ENCODE data around the gene MED13L. TPM values are rescaled to one million over a fixed set of nuclear protein-coding genes. Genes with fewer than 3 reads are reported as not detected.

The MED13L gene
- total and polyA plus RNA-seq, 2 of the 4 experiments (the other 2 are of a cell fraction): 17.9 to 49.1 TPM

GRCh38 chr12:116104167-116104767 lies 173.2 kb downstream of the MED13L start:
- H2BK15ac ChIP-seq (ENCODE audit: low read depth, low read length): no peak overlapping the region
- H3K4me2 ChIP-seq (ENCODE audit: low read depth, low read length): no peak overlapping the region
- H3K4me3 ChIP-seq (ENCODE audit: insufficient read depth, low read depth, low read length): no peak overlapping the region
- no peak overlapping the region for H3K23ac ChIP-seq (ENCODE audit: low read depth, low read length)
- no TSS peak for BruUV-seq (replicated peaks)
- H3K18ac ChIP-seq (ENCODE audit: low read depth, low read length): no peak overlapping the region
- H2AK5ac ChIP-seq (ENCODE audit: low read depth, low read length): no peak overlapping the region
- H3K9ac ChIP-seq (ENCODE audit: low read depth, low read length): no peak overlapping the region
- DNase-seq (peak; percentile 31), ATAC-seq (ENCODE audit: low read depth) (peak; percentile 85)
- H4K20me1 ChIP-seq (ENCODE audit: insufficient read depth, low read length): peaks cover 27% of the 10 kb centered on the region
- in situ Hi-C loops (cut with MboI; ENCODE audit: low sequenced_read_pairs) (no loop called here), intact Hi-C loops (cut with micrococcal nuclease) (no loop called here), dilution Hi-C loops (cut with HindIII; ENCODE audit: low sequenced_read_pairs, unreplicated experiment) (no loop called here)
- no peaks in the 10 kb centered on the region for H3K27me3 ChIP-seq (ENCODE audit: control insufficient read depth, insufficient read depth, low read length)
- no peak overlapping the region for H2BK20ac ChIP-seq (ENCODE audit: low read depth, low read length)
- no peak overlapping the region for H2AFZ ChIP-seq (replicated peaks; ENCODE audit: low read length, poor library complexity)
- ChIA-PET POLR2A (ENCODE audit: unreplicated experiment) (no interaction called here), CTCF (no interaction called here)
- H3K14ac ChIP-seq (replicated peaks; ENCODE audit: low read depth, low read length): no peak overlapping the region
- peaks cover 4% of the 10 kb centered on the region; the same call in 1 of the 2 replicates for H3K4me1 ChIP-seq (ENCODE audit: control insufficient read depth, insufficient read depth, low read length)
- H4K91ac ChIP-seq (ENCODE audit: insufficient read depth, low read depth, low read length): no peak overlapping the region
- no peak overlapping the region for H4K8ac ChIP-seq (ENCODE audit: low read depth in 2 of 2, low read length in 2 of 2)
- H3K79me1 ChIP-seq (ENCODE audit: low read depth in 1 of 2, low read length in 2 of 2): peaks cover 37 to 62% of the 10 kb centered on the region in 2 experiments
- H2BK5ac ChIP-seq (ENCODE audit: low read depth, low read length, poor library complexity, severe bottlenecking): no peak overlapping the region
- no peak overlapping the region for H3K4ac ChIP-seq (ENCODE audit: low read depth, low read length)
- no peaks in the 10 kb centered on the region for H3K36me3 ChIP-seq (ENCODE audit: control insufficient read depth, insufficient read depth, low read length)
- no peak overlapping the region for H4K5ac ChIP-seq (ENCODE audit: low read depth, low read length)
- H2AK9ac ChIP-seq (replicated peaks; ENCODE audit: low read depth, low read length, poor library complexity): no peak overlapping the region
- TF ChIP-seq ELK1 (IDR thresholded peaks at IDR 0.05; ENCODE audit: borderline replicate concordance, low read depth, low read length): no peak
- no peak for TF ChIP-seq CHD1 (IDR thresholded peaks at IDR 0.05; ENCODE audit: low read depth, low read length)
- no peak for TF ChIP-seq RFX5 (IDR thresholded peaks at IDR 0.05; ENCODE audit: low read depth, low read length)
- TF ChIP-seq MXI1 (IDR thresholded peaks at IDR 0.05; ENCODE audit: borderline replicate concordance, low read depth, low read length): no peak
- TF ChIP-seq MAFK (IDR thresholded peaks at IDR 0.05; ENCODE audit: low read depth, low read length): no peak
- TF ChIP-seq CEBPB (IDR thresholded peaks at IDR 0.05; ENCODE audit: low read depth, low read length): 0 out of 2 replicates have a peak, but pooled peaks have one; percentile 38
- TF ChIP-seq RCOR1 (IDR thresholded peaks at IDR 0.05; ENCODE audit: insufficient replicate concordance, low read length): no peak
- no peak for TF ChIP-seq CTCF (conservative IDR thresholded peaks at IDR 0.05; ENCODE audit: low read depth, low read length)
- H3K9me1 ChIP-seq (ENCODE audit: insufficient read depth, low read length): no peaks in the 10 kb centered on the region; the same call in none of the 2 replicates
- no peak overlapping the region for H3K56ac ChIP-seq (ENCODE audit: extremely low read depth, insufficient read depth, low read length)
- no peak overlapping the region for H2BK120ac ChIP-seq (ENCODE audit: low read depth, low read length)
- no peak overlapping the region for H3K27ac ChIP-seq (ENCODE audit: insufficient read depth, low read length)
- H3K9me3 ChIP-seq (ENCODE audit: control insufficient read depth, insufficient read depth, low read length): no peaks in the 10 kb centered on the region
- no CpG with 5 or more reads among the region's 2 CpGs for WGBS, 2 experiments (ENCODE audit: extremely low coverage in 2 of 2, insufficient read length in 1 of 2)
